Thyroid gland (tissue), 4 donors: Measurements from ENCODE around the gene PSMC5. TPM values are rescaled to one million over a fixed set of nuclear protein-coding genes. Genes with fewer than 3 reads are reported as not detected.

Experiments
- DNase-seq, 2 donors: peaks; one replicate each; pipeline ENCODE4 v3.0.0-alpha.2; 2019
- H3K27ac ChIP-seq, 3 donors: fragments of 200-600 bp; sonication (generic); 1 replicate in 2 of 3; 2 replicates in 1 of 3; pipeline ENCODE4 v1.5.1; 2016 to 2019; ENCODE audit warnings: mild to moderate bottlenecking in 1 of 3, moderate library complexity in 1 of 3
- H3K27me3 ChIP-seq: fragments of 200-600 bp; sonication (generic); one replicate; pipeline ENCODE4 v1.5.1; 2019
- H3K36me3 ChIP-seq, 2 donors: fragments of 200-600 bp; sonication (generic); one replicate each; pipeline ENCODE4 v1.5.1; 2016 to 2019
- H3K4me1 ChIP-seq, 2 donors: fragments of 200-600 bp; sonication (generic); one replicate each; pipeline ENCODE4 v1.5.1; 2017 to 2019
- H3K4me3 ChIP-seq, 3 donors: fragments of 200-600 bp; sonication (generic); replicated peaks in 1 of 3; 1 replicate in 2 of 3; 2 replicates in 1 of 3; pipeline ENCODE4 v1.5.1; 2016; ENCODE audit warnings: mild to moderate bottlenecking in 1 of 3
- H3K9me3 ChIP-seq: fragments of 200-600 bp; sonication (generic); one replicate; pipeline ENCODE4 v1.5.1; 2017
- CTCF ChIP-seq, 6 experiments: fragments of 200-600 bp in 3 of 6; fragments of 450-650 bp in 3 of 6; sonication (generic) in 3 of 6; IDR thresholded peaks; one replicate each; pipeline ENCODE4 v1.5.1; 2016 to 2019; ENCODE audit warnings: antibody characterized with exemption in 6 of 6, mild to moderate bottlenecking in 2 of 6, inconsistent platforms in 1 of 6, moderate library complexity in 1 of 6
- POLR2A ChIP-seq, 2 donors: fragments of 450-650 bp; IDR thresholded peaks; one replicate each; pipeline ENCODE4 v1.6.1; 2017; ENCODE audit warnings: antibody characterized with exemption in 2 of 2, mild to moderate bottlenecking in 2 of 2, moderate library complexity in 1 of 2
- whole genome bisulfite sequencing, 2 donors: methylation state at CpG; one replicate each; pipeline ENCODE4 v1.1.5; 2017; 5-methylcytosine and 5-hydroxymethylcytosine counted together
- intact Hi-C: fragments of 100-400 bp; cut with DNase I; formaldehyde crosslinking; loops from one replicate; pipeline ENCODE4 v1.15.1; 2023
- total RNA-seq, 4 donors: library from RNA; depleted of rRNA; stranded (reverse); fragments of >200 nt; gene quantifications; one replicate each; pipeline ENCODE4 v1.2.3, GENCODE V29; 2016

Gene PSMC5
- total RNA-seq, 4 donors from 2014 or later: 79.1 to 98.3 (median 86.4) TPM

GRCh38 chr17:63837962-63838600, 10.8 kb downstream of the PSMC5 start:
- DNase-seq: no peak
- TF ChIP-seq CTCF (IDR thresholded peaks at IDR 0.05) (no peak), POLR2A (IDR thresholded peaks at IDR 0.05) (no peak)
- intact Hi-C loops: loop anchor here (5.0 kb wide), 1 partner anchor 66 kb away; the partner anchor contains the start of genes CCDC47 and DDX42
- no peaks in the 10 kb centered on the region for H3K27me3 ChIP-seq
- H3K4me1 ChIP-seq: peaks cover 48 to 58% of the 10 kb centered on the region in 2 donors
- H3K36me3 ChIP-seq: peaks cover 31 to 35% of the 10 kb centered on the region in 2 donors
- 71 to 75% methylated on average over 1 to 3 of the region's 5 CpGs for WGBS, 2 donors
- H3K4me3 ChIP-seq: no peak overlapping the region
- no peaks in the 10 kb centered on the region for H3K9me3 ChIP-seq
- peak overlapping the region; percentile 76 to 86 (median 82) for H3K27ac ChIP-seq

- no peak overlapping the region for H3K4me3 ChIP-seq
- H3K27ac ChIP-seq: peak overlapping the region; percentile 37 to 82 (median 76)
- H3K9me3 ChIP-seq: no peaks in the 10 kb centered on the region
- TF ChIP-seq POLR2A (IDR thresholded peaks at IDR 0.05) (peak in 1 of 2 donors; percentile 44), CTCF (IDR thresholded peaks at IDR 0.05) (no peak)
- H3K36me3 ChIP-seq: peaks cover 25 to 29% of the 10 kb centered on the region in 2 donors
- no peaks in the 10 kb centered on the region for H3K27me3 ChIP-seq
- H3K4me1 ChIP-seq: peaks cover 50 to 60% of the 10 kb centered on the region in 2 donors
- intact Hi-C loops: loop anchor here (5.0 kb wide), 1 partner anchor 66 kb away; the partner anchor contains the start of genes CCDC47 and DDX42
- 40 to 48% methylated on average over 6 to 7 of the region's 7 CpGs for WGBS, 2 donors
- peak; percentile 95 to 96 for DNase-seq
Measured at GRCh38 chr17:63838631-63839171, 11.5 kb downstream of the PSMC5 start.

GRCh38 chr17:63840591-63841349, 13.5 kb downstream of the PSMC5 start:
- no peak for TF ChIP-seq POLR2A (IDR thresholded peaks at IDR 0.05)
- Histone ChIP-seq H3K4me1 (peaks cover 55 to 58% of the 10 kb centered on the region in 2 donors), H3K9me3 (no peaks in the 10 kb centered on the region), H3K36me3 (peaks cover 7 to 11% of the 10 kb centered on the region in 2 donors), H3K27ac (peak overlapping the region; percentile 85 to 96 (median 88)), H3K4me3 (peak overlapping the region in 1 of 3 donors; percentile 89), H3K27me3 (no peaks in the 10 kb centered on the region)
- WGBS, 2 donors: 43 to 46% methylated on average over 4 of the region's 4 CpGs
- no peak for DNase-seq
- intact Hi-C loops: no loop called here

- peak; percentile 56 to 62 for DNase-seq
- Histone ChIP-seq H3K27ac (peak overlapping the region; percentile 85 to 96 (median 88)), H3K9me3 (no peaks in the 10 kb centered on the region), H3K4me1 (peaks cover 55 to 58% of the 10 kb centered on the region in 2 donors), H3K4me3 (peak overlapping the region; percentile 61 to 96 (median 89)), H3K27me3 (no peaks in the 10 kb centered on the region), H3K36me3 (peaks cover 0 to 4% of the 10 kb centered on the region in 2 donors)
- intact Hi-C loops: no loop called here
- WGBS, 2 donors: 9 to 11% methylated on average over 16 to 19 of the region's 26 CpGs
- TF ChIP-seq POLR2A (IDR thresholded peaks at IDR 0.05) (no peak), CTCF (IDR thresholded peaks at IDR 0.05) (no peak)
Measured at GRCh38 chr17:63841350-63842172, 14.3 kb downstream of the PSMC5 start.

- intact Hi-C loops: no loop called here
- TF ChIP-seq CTCF (IDR thresholded peaks at IDR 0.05) (no peak), POLR2A (IDR thresholded peaks at IDR 0.05) (no peak)
- 0% methylated on average over 17 to 21 of the region's 36 CpGs for WGBS, 2 donors
- peak overlapping the region; percentile 61 to 96 (median 89) for H3K4me3 ChIP-seq
- no peaks in the 10 kb centered on the region for H3K36me3 ChIP-seq
- DNase-seq: peak; percentile 45 to 55
- no peaks in the 10 kb centered on the region for H3K27me3 ChIP-seq
- H3K27ac ChIP-seq: peak overlapping the region; percentile 85 to 96 (median 88)
- no peaks in the 10 kb centered on the region for H3K9me3 ChIP-seq
- peaks cover 55% of the 10 kb centered on the region in 2 donors for H3K4me1 ChIP-seq
Measured at GRCh38 chr17:63842173-63842539, 14.9 kb downstream of the PSMC5 start.
